K562 (cell line): ENCODE results near the gene NT5E. TPM values are rescaled to one million over a fixed set of nuclear protein-coding genes. Genes with fewer than 3 reads are reported as not detected.
"Not testable (repeated sequence)": the region's sequence is repeated elsewhere in the genome, so short reads cannot be mapped to it uniquely, and the experiment has no call there.

Source experiments
- ATAC-seq: fragments of 200-7000 bp; cut with Tn5 transposase; 3 replicates; pipeline ENCODE4 v1.9.1; 2020; ENCODE audit warnings: moderate library complexity
- BruUV-seq: library from RNA; stranded (reverse); fragments of 400-500 nt; replicated peaks from 2 replicates; lab custom pipeline; 2021; lab: Mats Ljungman, UMichigan
- CTCF ChIA-PET: fragments of 300-600 bp; formaldehyde crosslinking; extraction: SDS; loops from one replicate; lab custom pipeline; 2021; ENCODE audit warnings: low intra/inter-chr PET ratio; lab: Yijun Ruan, JAX
- POLR2A ChIA-PET: fragments of 300-600, 350-650 bp; sonication (Branson Sonifier 250); formaldehyde crosslinking; extraction: SDS; loops from one replicate; lab custom pipeline; 2021; ENCODE audit warnings: antibody characterized with exemption, inconsistent platforms; lab: Yijun Ruan, JAX
- DNase-seq, 4 experiments: peaks; one replicate each; pipeline versions ENCODE4 v3.0.0 to v3.0.0-alpha.2; 2011 to 2018; ENCODE audit warnings: low spot score in 3 of 4, mixed read lengths in 3 of 4; ENCODE audit errors: extremely low read depth in 1 of 4
- FAIRE-seq: peaks from 2 replicates; lab custom pipeline; 2011; peaks lifted over from hg19 to GRCh38; lab: Jason Lieb, UNC
- H2AFZ ChIP-seq: 2 replicates; pipeline ENCODE4 v1.6.0; 2011; ENCODE audit warnings: low read depth, low read length, control low read depth, inconsistent platforms
- H3K27ac ChIP-seq: fragments of 200-600 bp; 3 replicates; pipeline ENCODE4 v1.8.0; 2011; ENCODE audit warnings: low read depth, mild to moderate bottlenecking, control low read depth, inconsistent platforms, low read length, moderate library complexity, mixed read lengths; ENCODE audit errors: extremely low read depth
- H3K27me3 ChIP-seq, 2 experiments: fragments of 300-600 bp in 1 of 2; 2 replicates in 1 of 2; 3 replicates in 1 of 2; pipeline versions ENCODE4 v1.6.0 to v1.8.0; 2011; ENCODE audit warnings: inconsistent platforms in 2 of 2, low read length in 2 of 2, mild to moderate bottlenecking in 1 of 2, mixed read lengths in 1 of 2, moderate library complexity in 1 of 2; ENCODE audit not compliant: control insufficient read depth in 2 of 2, insufficient read depth in 2 of 2
- H3K36me3 ChIP-seq: fragments of 300-600 bp; 3 replicates; pipeline ENCODE4 v1.8.0; 2011; ENCODE audit warnings: mild to moderate bottlenecking, low read length, inconsistent platforms; ENCODE audit not compliant: control insufficient read depth, insufficient read depth
- H3K4me1 ChIP-seq, 2 experiments: fragments of 200-600 bp in 1 of 2; replicated peaks in 1 of 2; 2 replicates in 1 of 2; 3 replicates in 1 of 2; pipeline versions ENCODE4 v1.5.1 to v1.8.0; 2011; ENCODE audit warnings: inconsistent platforms in 2 of 2, low read length in 2 of 2, mild to moderate bottlenecking in 1 of 2, mixed read lengths in 1 of 2, moderate library complexity in 1 of 2; ENCODE audit not compliant: control insufficient read depth in 2 of 2, insufficient read depth in 2 of 2
- H3K4me2 ChIP-seq: 2 replicates; pipeline ENCODE4 v1.6.1; 2011; ENCODE audit warnings: low read length, control low read depth, inconsistent platforms, mixed read lengths; ENCODE audit not compliant: insufficient read depth
- H3K4me3 ChIP-seq: fragments of 200-600 bp; sonication (generic), shearing (Covaris generic); 2 replicates; pipeline ENCODE4 v1.5.1; 2016; ENCODE audit warnings: control low read depth, inconsistent platforms
- H3K79me2 ChIP-seq: fragments of 200-600 bp; 3 replicates; pipeline ENCODE4 v1.8.0; 2011; ENCODE audit warnings: low read length, inconsistent platforms; ENCODE audit not compliant: control insufficient read depth, insufficient read depth
- H3K9ac ChIP-seq, 2 experiments: 2 replicates each; pipeline versions ENCODE4 v1.6.0 to v1.6.1; 2011; ENCODE audit warnings: low read depth in 2 of 2, low read length in 2 of 2, control low read depth in 1 of 2, inconsistent platforms in 1 of 2, mild to moderate bottlenecking in 1 of 2, mixed read lengths in 1 of 2; ENCODE audit not compliant: insufficient read depth in 1 of 2
- H3K9me1 ChIP-seq: one replicate; pipeline ENCODE4 v1.6.0; 2011; ENCODE audit warnings: inconsistent platforms, mild to moderate bottlenecking, low read length, moderate library complexity; ENCODE audit not compliant: control insufficient read depth, insufficient read depth
- H3K9me3 ChIP-seq: replicated peaks from 2 replicates; pipeline ENCODE4 v1.5.1; 2011; ENCODE audit warnings: low read depth, low read length, inconsistent platforms; ENCODE audit not compliant: control insufficient read depth, insufficient read depth
- H4K20me1 ChIP-seq: replicated peaks from 2 replicates; pipeline ENCODE4 v1.6.1; 2011; ENCODE audit warnings: low read length, inconsistent platforms, mixed read lengths; ENCODE audit not compliant: control insufficient read depth, insufficient read depth
- BACH1 ChIP-seq: fragments of 200-800 bp; sonication (Bioruptor generic); IDR thresholded peaks from 2 replicates; pipeline ENCODE4 v1.6.1; 2016; ENCODE audit warnings: missing genetic modification characterization, missing compliant biosample characterization
- CBX3 ChIP-seq, 2 experiments: IDR thresholded peaks; 1 replicate in 1 of 2; 2 replicates in 1 of 2; pipeline ENCODE4 v1.6.1; 2012; ENCODE audit warnings: inconsistent platforms in 2 of 2, low read length in 2 of 2, borderline replicate concordance in 1 of 2, control low read depth in 1 of 2
- FOXA1 ChIP-seq: fragments of 450-650 bp; IDR thresholded peaks from 2 replicates; pipeline ENCODE4 v1.6.1; 2016; ENCODE audit warnings: mild to moderate bottlenecking, borderline replicate concordance
- LARP7 ChIP-seq: fragments of 450-650 bp; IDR thresholded peaks from 2 replicates; pipeline ENCODE4 v1.6.1; 2016
- RBFOX2 ChIP-seq: fragments of 200-400 bp; formaldehyde crosslinking; IDR thresholded peaks from 2 replicates; pipeline ENCODE4 v1.6.1; 2017; ENCODE audit warnings: low read depth, mild to moderate bottlenecking, low read length, moderate library complexity
- SPI1 ChIP-seq: IDR thresholded peaks from 2 replicates; pipeline ENCODE4 v1.6.1; 2011; ENCODE audit warnings: low read depth, low read length, control low read depth, borderline replicate concordance
- TARDBP ChIP-seq: fragments of 450-650 bp; IDR thresholded peaks from 2 replicates; pipeline ENCODE4 v1.6.1; 2016
- ZBTB17 ChIP-seq: fragments of 450-650 bp; formaldehyde crosslinking; IDR thresholded peaks from 2 replicates; pipeline ENCODE4 v1.4.0; 2020; ENCODE audit warnings: mild to moderate bottlenecking
- ZNF217 ChIP-seq: sonication (generic); formaldehyde crosslinking; IDR thresholded peaks from 2 replicates; pipeline ENCODE4 v1.8.0; 2022; ENCODE audit warnings: mild to moderate bottlenecking, missing genetic modification reagents
- whole genome bisulfite sequencing: fragments of 100-300 bp; shearing (Covaris generic); methylation state at CpG from one replicate; pipeline ENCODE4 v1.1.6; 2016; ENCODE audit warnings: low coverage, mixed read lengths; ENCODE audit not compliant: insufficient coverage; ENCODE audit errors: missing lambda C conversion rate; 5-methylcytosine and 5-hydroxymethylcytosine counted together
- in situ Hi-C: fragments of 300-500 bp; cut with MboI; formaldehyde crosslinking; loops from 4 replicates; pipeline ENCODE4 v1.15.0; 2018; ENCODE audit warnings: inconsistent platforms, mixed read lengths
- intact Hi-C: fragments of 100-400 bp; cut with micrococcal nuclease; formaldehyde crosslinking; loops from 2 replicates; pipeline ENCODE4 v1.14.2; 2022
- polyA plus RNA-seq, 8 experiments: library from polyadenylated mRNA; depleted of rRNA in 4 of 8; stranded (reverse) in 5 of 8; unstranded in 3 of 8; fragments of >200 nt; fragmentation: Nextera tagmentation in 2 of 8; fragmentation: Illumina TruSeq in 1 of 8; extraction: Ambion mirVana in 2 of 8; extraction: Trizol in 1 of 8; gene quantifications; 2 replicates each; pipeline versions ENCODE4 v1.2.1 to v1.2.3, GENCODE V29; 2011 to 2014; ENCODE audit warnings: inconsistent platforms in 1 of 8, missing spikeins in 1 of 8
- total RNA-seq, 7 experiments: library from RNA; depleted of rRNA in 6 of 7; stranded (reverse); fragments of >200 nt in 6 of 7; fragmentation: Illumina TruSeq in 2 of 7; extraction: Trizol in 2 of 7; gene quantifications; 2 replicates each; pipeline versions ENCODE4 v1.2.1 to v1.2.3, GENCODE V29; 2011 to 2021; ENCODE audit warnings: low replicate concordance in 1 of 7
- TF ChIP-seq, protein P1 (sequence below): fragments of 200-600 bp; sonication (generic); IDR thresholded peaks from one replicate; pipeline ENCODE4 v1.6.1; 2012; ENCODE audit warnings: mild to moderate bottlenecking, low read depth, low read length, inconsistent platforms

NT5E gene
- total and polyA plus RNA-seq, 9 of the 15 experiments (the other 6 are each of a cell fraction or from before 2014, with no cell fraction given) = 0.01 to 0.13 TPM; not detected in 7

DNA sequence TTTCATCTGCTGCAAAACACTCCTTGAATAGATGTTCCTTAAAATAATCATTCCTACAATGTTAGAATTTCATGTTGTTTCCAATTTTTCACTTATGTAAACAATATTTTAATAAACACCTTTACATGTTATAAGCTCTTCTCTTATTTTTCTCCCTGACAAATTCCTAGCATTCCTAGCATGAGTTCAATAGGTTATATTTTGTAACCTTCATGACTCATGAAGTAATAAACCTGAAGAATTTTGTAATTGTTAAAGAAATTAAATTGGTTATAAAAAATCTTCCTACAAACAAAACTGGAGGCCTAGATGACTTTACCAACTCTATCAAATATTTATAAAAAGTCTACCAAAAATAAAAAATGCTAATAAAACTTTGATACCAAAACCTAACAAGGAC lies 66.3 kb downstream of the NT5E start (continued):
- TF ChIP-seq, protein P1, sequence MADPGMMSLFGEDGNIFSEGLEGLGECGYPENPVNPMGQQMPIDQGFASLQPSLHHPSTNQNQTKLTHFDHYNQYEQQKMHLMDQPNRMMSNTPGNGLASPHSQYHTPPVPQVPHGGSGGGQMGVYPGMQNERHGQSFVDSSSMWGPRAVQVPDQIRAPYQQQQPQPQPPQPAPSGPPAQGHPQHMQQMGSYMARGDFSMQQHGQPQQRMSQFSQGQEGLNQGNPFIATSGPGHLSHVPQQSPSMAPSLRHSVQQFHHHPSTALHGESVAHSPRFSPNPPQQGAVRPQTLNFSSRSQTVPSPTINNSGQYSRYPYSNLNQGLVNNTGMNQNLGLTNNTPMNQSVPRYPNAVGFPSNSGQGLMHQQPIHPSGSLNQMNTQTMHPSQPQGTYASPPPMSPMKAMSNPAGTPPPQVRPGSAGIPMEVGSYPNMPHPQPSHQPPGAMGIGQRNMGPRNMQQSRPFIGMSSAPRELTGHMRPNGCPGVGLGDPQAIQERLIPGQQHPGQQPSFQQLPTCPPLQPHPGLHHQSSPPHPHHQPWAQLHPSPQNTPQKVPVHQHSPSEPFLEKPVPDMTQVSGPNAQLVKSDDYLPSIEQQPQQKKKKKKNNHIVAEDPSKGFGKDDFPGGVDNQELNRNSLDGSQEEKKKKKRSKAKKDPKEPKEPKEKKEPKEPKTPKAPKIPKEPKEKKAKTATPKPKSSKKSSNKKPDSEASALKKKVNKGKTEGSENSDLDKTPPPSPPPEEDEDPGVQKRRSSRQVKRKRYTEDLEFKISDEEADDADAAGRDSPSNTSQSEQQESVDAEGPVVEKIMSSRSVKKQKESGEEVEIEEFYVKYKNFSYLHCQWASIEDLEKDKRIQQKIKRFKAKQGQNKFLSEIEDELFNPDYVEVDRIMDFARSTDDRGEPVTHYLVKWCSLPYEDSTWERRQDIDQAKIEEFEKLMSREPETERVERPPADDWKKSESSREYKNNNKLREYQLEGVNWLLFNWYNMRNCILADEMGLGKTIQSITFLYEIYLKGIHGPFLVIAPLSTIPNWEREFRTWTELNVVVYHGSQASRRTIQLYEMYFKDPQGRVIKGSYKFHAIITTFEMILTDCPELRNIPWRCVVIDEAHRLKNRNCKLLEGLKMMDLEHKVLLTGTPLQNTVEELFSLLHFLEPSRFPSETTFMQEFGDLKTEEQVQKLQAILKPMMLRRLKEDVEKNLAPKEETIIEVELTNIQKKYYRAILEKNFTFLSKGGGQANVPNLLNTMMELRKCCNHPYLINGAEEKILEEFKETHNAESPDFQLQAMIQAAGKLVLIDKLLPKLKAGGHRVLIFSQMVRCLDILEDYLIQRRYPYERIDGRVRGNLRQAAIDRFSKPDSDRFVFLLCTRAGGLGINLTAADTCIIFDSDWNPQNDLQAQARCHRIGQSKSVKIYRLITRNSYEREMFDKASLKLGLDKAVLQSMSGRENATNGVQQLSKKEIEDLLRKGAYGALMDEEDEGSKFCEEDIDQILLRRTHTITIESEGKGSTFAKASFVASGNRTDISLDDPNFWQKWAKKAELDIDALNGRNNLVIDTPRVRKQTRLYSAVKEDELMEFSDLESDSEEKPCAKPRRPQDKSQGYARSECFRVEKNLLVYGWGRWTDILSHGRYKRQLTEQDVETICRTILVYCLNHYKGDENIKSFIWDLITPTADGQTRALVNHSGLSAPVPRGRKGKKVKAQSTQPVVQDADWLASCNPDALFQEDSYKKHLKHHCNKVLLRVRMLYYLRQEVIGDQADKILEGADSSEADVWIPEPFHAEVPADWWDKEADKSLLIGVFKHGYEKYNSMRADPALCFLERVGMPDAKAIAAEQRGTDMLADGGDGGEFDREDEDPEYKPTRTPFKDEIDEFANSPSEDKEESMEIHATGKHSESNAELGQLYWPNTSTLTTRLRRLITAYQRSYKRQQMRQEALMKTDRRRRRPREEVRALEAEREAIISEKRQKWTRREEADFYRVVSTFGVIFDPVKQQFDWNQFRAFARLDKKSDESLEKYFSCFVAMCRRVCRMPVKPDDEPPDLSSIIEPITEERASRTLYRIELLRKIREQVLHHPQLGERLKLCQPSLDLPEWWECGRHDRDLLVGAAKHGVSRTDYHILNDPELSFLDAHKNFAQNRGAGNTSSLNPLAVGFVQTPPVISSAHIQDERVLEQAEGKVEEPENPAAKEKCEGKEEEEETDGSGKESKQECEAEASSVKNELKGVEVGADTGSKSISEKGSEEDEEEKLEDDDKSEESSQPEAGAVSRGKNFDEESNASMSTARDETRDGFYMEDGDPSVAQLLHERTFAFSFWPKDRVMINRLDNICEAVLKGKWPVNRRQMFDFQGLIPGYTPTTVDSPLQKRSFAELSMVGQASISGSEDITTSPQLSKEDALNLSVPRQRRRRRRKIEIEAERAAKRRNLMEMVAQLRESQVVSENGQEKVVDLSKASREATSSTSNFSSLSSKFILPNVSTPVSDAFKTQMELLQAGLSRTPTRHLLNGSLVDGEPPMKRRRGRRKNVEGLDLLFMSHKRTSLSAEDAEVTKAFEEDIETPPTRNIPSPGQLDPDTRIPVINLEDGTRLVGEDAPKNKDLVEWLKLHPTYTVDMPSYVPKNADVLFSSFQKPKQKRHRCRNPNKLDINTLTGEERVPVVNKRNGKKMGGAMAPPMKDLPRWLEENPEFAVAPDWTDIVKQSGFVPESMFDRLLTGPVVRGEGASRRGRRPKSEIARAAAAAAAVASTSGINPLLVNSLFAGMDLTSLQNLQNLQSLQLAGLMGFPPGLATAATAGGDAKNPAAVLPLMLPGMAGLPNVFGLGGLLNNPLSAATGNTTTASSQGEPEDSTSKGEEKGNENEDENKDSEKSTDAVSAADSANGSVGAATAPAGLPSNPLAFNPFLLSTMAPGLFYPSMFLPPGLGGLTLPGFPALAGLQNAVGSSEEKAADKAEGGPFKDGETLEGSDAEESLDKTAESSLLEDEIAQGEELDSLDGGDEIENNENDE = no peak
- TF ChIP-seq LARP7 (no peak), TARDBP (no peak), SPI1 (no peak), CBX3 (IDR thresholded peaks at IDR 0.05; ENCODE audit: borderline replicate concordance in 1 of 2, low read length in 2 of 2) (no peak), RBFOX2 (no peak), FOXA1 (no peak), BACH1 (no peak), ZBTB17 (CRISPR knock-in tag) (no peak), ZNF217 (CRISPR knock-in tag) (no peak)

DNA sequence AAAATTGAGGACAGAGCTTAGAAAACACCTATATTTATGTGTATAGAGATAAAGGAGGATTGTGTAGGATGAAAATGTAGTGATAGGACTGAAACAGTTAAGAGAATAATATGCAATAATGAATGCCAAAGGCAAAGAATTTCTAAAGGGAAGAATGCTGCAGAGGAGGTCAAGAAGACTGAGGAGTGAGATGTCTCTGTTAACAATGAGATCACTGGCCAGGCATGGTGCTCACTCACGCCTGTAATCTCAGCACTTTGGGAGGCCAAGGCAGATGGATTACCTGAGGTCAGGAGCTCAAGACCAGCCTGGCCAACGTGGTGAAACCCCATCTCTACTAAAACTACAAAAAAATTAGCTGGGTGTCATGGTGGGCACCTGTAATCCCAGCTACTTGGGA lies 74.4 kb downstream of the NT5E start:
- H2AFZ ChIP-seq, DNase-seq, POLR2A ChIA-PET, intact Hi-C loops, FAIRE-seq, H3K4me3 ChIP-seq, ATAC-seq, H3K9me3 ChIP-seq, H3K27me3 ChIP-seq, H3K4me1 ChIP-seq, H3K27ac ChIP-seq, in situ Hi-C loops, H3K79me2 ChIP-seq, BruUV-seq, H4K20me1 ChIP-seq, H3K9me1 ChIP-seq, H3K4me2 ChIP-seq, H3K9ac ChIP-seq: not testable (repeated sequence)
- H3K36me3 ChIP-seq = peaks cover 58% of the 10 kb centered on the region; the same call in 2 of the 3 replicates
- 69% methylated on average over 2 of the region's 2 CpGs for WGBS
- CTCF ChIA-PET = interaction anchor here (0.6 kb wide), 1 partner anchor 13 kb away, joined by 7 read pairs; no protein-coding TSS in a partner anchor
